Activated CD4-positive, CD25-positive, alpha-beta regulatory T cell treated with anti-CD3 and anti-CD28 coated beads, Interleukin-2, amount 50 U/mL, for 24 hours (primary cell): ENCODE data around the gene ZMIZ1.

Experiments used
- ATAC-seq, 2 donors: fragments of 150-1000 bp; cut with Tn5 transposase; one replicate each; pipeline ENCODE4 v1.10.0; 2021; ENCODE audit warnings: mild to moderate bottlenecking in 1 of 2, moderate library complexity in 1 of 2

ZMIZ1 gene

DNA sequence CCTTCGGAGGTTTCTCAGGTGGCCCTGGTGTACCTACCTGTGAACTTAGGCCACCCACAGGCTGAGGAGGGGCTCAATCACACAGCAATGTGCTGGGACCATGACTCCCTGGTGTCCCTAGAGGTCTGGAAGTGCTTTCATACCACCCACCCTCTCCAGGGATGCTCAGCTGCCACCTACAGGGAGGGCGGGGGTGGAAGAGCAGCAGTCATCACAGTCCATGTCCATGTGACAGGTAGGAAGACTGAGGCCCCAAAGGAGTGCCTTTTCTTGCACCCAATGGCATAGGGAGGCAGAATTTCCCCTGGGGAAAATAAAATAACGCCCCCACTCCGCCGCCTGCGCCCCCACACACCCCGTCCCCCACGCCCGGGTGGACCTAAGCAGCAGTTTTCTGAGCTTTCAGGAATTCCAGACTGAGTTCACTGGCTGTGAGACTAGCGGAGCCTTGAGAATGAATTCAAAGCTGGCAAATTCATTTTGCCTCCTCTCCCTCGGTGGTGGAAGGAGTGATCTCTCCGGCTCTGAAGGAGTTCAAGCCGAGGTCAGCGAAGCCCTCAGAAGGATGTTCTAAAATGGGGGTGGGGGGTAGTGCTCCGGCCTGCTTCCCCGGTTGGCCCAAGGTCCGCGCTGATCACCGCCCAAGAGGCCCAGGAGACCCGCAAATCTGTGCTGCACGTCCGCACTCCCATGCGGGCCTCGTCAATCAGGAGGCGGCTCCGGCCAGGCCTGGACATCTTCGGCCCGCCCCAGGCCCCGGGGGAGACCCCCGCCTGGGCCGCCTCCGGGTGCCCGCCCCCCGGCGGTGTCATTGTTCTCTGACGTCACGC, 2.1 kb upstream of the ZMIZ1 start:
- ATAC-seq, result no peak

DNA sequence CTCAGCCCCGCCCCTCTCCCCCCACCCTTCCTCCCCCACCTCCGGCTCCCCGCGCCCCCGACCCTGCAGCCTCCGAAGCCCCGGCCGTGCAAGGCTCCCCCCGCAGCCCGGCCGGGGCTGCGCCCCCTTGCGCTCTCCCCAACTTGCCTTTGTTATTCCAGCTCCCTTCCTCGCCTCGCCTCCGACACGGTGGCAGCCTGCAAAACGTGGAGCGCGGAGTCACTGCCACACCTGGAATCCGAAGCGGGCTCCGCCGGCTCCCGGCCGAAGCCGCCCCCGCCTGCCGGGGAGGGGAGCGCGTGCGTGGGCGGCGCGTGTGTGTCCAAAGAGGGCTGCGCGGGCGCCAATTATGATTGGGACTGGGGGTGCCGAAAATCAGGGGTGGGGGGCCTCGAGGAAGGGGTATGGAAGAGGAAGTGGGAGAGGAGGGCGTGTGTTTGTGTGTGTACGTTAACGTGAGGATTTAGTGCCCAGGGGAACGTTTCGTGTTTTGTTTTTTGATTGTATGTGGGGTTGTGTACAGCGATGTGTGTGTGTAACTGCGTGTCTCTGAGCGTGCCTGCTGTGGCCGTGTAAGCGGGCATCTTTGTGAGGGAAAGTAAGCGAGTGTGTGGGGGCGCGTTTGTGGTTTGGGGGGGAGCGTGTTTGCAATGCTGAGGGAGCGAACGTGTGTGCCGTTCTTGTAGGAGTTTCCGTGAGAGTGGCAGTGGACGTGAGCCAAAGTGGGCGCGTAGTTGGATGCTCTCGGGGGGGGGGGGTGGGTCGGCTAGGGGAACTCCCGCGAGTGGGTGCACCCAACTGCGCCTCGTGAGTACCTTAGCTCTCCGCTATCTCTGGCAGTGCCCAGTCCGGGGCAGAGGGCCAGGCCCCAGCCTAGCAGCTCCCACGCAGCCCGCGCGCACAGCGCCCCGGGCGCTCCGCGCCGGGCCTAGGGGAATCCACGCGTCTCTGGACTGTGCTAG, 1.2 kb upstream of the ZMIZ1 start:
- peak; percentile 3 to 4 for ATAC-seq

- peak; percentile 4 to 5 for ATAC-seq
These were observed 584 bp upstream of the ZMIZ1 start for GRCh38 chr10:79068203-79068561.

GRCh38 chr10:79069325-79070080, 737 bp downstream of the ZMIZ1 start:
- ATAC-seq, result peak; percentile 20 to 27

DNA sequence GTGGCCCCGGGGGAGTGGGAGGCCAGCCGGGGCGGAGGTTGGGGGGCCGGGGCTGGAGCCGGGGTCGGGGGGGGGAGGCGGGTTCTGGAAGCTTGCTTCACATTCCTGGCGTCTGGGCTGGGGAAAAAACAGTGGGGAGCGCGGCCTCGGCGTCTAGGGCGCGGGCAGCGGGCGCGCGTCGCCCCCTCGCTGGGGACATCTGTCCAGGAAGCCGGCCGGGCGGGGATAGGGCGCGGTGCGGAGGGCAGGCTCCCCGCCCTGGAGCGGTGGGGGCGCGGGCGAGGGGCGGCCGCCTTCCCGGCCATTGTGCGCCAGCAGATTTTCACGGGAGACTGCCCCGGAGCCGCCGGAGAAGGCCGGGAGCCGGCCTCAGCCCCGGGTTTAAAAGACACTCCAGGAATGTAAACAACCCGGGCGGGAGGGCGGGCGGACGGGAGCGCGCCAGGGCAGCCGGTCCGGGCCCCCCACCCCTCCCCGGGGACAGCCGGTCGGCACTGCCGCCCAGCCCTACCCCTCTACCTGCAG, 1.4 kb downstream of the ZMIZ1 start:
- no peak for ATAC-seq

DNA sequence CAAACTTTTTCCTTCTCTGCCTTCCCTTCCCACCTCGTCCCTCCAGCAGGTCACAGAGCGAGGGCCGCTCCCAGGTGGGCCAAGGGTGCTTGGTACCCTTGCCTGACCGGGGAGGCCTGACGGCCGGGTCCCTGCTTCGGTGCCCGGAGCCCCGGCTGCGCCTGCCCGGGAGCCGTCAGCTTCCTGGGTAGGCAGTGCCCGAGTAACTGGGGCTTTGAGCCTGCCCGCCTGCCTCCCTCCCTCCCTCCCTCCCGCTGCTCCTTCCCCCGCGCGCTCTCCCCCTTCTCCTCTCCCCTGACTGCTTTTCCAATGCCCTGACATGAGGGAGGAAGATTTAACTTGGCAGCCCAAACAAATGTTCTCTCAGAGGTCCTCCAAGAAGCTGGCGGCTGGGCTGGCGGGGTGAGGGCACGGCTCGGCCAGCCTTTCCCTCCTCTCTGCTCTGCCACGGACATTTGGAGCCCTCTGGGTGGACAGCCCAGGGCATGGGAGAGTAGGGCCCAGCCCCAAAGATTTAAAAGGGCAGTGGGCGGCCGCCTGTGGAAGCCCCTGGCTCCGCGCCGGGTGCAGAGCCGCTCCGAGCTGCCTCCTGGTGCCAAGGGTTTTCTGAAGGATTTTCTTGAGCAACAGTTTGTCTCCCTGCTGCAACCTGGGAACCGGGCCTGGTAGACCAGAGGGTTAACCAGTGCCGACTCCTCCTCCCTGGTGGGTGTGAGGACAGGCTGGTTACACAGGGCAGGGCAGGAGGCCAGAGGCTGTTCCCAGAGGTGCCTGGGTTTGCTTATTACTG, 2.0 kb downstream of the ZMIZ1 start:
- ATAC-seq, result no peak

DNA sequence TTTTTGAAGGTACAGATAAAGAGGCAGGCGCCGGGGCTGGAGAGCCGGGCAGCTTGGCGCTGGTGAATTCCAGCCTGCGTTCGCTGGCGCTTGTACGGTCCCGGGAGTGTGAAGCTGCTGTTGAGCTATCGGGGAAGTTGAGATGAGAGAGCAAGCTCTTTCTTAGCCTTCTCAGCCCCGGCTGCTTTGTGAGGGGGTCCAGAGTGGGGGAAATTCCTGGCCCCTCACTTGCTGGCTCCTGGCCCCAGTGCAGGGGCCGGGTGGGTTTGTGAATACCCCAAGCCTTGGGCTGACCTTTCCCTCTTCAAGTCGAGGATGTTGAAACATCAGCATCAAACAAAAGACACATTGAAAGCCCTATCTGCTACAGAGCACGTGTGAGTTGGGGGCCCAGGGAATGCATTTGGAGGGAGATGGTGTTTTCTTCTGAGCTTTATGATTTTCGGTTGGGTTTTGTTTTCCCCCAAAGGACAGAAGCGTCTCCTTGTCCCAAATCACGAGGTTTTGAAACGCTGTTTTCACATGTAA, 2.7 kb downstream of the ZMIZ1 start:
- no peak for ATAC-seq

DNA sequence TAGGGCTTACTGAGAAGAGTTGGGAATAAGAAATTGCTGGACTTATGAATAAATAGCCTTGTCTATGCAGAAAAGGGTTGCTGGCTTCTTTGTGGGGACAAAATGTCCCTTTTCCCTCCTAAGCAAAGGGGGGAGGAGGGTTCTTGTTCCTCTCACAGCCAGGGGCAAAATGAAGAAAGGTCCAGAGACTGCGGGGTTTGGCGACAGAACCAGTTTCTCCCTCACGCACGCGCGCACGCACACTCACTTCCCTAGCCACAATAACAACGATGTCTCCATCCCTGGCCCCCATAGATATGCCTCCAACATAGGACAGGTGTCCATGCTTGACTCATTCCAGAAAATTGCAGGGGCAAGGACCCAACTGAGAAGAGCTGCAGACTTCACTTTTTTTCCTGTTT, 3.3 kb downstream of the ZMIZ1 start:
- no peak for ATAC-seq

GRCh38 chr10:79072994-79073645, 4.4 kb downstream of the ZMIZ1 start:
- ATAC-seq, result no peak

- ATAC-seq, result no peak
These were observed 5.1 kb downstream of the ZMIZ1 start for GRCh38 chr10:79073784-79074432.

GRCh38 chr10:79074732-79075131, 6.0 kb downstream of the ZMIZ1 start:
- no peak for ATAC-seq

DNA sequence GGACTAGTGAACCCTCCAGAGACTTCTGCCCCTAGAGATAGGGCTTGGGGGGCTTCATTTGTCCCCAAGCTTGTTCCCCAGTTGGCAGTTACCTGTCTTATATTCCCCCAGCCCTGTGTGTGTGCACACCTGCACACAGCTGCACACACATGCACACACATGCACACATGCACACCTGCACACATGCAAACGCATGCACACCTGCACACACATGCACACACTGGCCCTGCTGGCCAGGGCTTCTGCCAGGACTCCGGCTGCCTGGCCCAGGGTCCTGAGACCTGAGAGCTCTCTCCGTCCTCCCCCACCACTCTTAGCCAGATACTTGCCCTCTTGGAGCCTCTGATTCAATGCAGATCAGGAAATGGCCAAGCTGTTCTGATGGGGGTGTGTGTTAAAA, 6.7 kb downstream of the ZMIZ1 start:
- ATAC-seq, result no peak

- ATAC-seq, result no peak
These were observed 8.9 kb downstream of the ZMIZ1 start for GRCh38 chr10:79077488-79078173.

DNA sequence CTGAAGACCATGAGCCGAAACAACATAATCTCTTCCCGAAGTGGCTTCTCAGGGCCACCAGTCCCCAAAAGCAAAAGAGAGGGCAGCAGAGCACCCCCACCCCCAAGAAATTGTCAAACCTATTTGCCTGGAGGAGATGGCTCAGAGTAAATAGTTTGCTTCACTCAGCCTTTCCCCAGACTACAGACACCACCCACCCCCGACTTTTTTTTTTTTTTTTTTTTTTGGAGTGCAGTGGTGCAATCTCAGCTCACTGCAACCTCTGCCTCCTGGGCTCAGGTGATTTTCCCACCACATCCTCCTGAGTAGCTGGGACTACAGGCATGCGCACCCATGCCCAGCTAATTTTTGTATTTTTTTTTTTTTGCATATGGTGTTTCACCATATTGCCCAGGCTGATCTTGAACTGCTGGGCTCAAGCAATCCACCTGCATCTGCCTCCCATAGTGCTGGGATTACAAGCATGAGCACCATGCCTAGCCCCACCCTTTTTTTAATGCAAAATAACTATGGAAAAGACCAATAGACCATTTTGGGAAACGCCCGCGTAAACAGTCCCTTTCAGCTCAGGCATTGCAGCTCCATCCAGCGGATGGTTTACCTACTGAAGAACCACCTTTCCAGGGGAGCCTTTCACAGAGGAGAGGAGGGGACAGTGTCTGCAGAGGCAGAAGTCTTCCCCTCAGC, 9.7 kb downstream of the ZMIZ1 start:
- no peak for ATAC-seq

DNA sequence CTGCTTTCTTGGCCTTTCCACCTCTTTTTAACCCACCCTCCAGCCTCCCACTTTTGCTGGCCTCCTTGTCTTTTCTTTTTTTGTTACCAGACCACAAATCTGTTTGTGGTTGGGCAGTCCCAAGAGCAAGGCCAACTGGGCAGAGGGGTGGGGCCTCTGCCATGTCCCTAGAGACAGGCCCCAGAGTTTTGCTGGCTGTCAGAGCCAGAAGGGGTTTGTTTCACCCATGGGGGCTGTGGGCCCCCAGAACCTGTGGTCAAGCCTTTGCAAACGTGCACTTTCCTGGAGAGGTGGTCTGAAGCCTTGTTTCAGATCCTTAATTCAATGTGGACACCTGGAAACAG, 10.3 kb downstream of the ZMIZ1 start:
- no peak for ATAC-seq

DNA sequence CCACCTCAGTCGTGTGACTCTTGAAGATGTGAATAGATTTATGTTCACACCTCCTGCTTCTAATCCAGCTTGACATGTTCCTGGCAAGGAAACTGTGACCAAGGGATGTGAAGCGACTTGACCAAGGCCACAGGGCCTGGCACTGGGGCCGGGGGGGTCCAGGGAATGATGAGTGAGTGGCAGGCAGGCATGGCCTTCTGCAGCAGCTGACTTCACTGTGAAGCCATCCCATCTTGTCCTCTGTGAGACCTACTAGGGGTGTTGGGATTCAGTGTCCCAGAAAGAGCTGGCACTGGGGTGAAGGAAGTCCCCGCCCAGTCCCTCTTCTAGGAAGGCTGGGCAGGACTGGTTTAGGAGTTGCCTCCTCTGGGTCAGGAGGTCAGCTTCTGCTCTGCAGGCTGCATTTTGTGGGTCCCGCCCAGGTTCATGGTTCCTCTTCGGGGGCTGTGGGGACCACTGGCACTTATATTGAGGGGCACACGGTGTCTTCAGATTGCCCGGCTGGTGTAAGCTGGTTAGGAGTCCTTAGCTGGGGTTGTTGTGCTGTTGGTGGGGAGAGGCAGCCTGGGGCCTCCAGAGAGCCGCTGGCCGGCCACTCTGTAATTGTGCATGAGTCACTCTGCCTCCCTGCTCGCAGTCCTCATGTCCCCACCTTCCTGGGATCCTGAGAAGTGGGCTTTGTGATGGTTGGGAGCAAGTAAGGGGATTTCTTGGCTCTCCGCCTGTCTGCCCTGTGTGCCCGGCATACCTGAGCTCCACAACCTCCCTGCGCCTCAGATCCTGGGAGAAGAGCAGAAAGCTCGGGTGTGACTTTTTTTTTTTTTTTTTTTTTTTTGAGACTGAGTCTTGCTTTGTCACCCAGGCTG, 11.0 kb downstream of the ZMIZ1 start:
- ATAC-seq, result no peak

DNA sequence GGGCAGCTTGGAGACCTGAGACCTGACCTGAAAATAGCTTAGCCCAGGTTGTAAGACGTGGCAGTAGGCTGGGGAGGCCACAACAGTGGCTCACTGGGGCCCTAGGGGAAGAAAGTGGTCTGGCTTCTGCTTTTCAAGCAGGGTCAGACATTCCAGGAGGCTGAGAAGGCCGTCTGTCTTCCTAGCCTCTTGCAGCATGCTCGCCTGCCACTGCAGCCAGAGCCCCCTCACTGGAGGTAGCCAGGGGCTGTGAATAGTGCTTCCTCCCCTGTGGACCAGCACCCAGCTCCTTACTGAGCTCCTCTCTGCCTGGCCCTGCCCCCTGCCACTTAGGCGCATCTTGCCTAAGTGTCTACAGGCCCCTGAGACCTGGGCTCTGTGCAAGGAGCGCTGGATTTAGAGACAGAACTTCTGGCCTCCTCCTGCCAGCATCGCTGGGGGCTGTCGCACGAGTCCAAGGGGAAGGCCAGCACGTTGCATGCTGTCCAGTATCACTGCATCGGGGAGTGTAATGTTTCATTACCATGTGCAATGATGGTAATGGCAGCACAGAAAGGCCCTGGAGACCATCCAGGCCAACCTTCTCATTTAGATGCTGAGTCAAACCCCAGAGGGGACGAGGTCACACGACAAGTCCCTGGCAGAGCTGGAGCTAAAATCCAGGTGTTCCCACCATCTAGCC, 12.7 kb downstream of the ZMIZ1 start:
- no peak for ATAC-seq

GRCh38 chr10:79082035-79082373, 13.2 kb downstream of the ZMIZ1 start:
- no peak for ATAC-seq
